GM21723 (cell line): Measurements from ENCODE around the gene NTSR2.

Experiments
- ATAC-seq: cut with Tn5 transposase; IDR thresholded peaks from one replicate; pipeline ENCODE4 v1.9.1; 2021; ENCODE audit warnings: mild to moderate bottlenecking, moderate library complexity; ENCODE audit not compliant: unreplicated experiment

Gene NTSR2

GRCh38 chr2:11658208-11659114, 11.5 kb downstream of the NTSR2 start:
- ATAC-seq: no peak

GRCh38 chr2:11657646-11658045, 12.3 kb downstream of the NTSR2 start:
- ATAC-seq: no peak

GRCh38 chr2:11657195-11657594, 12.8 kb downstream of the NTSR2 start:
- ATAC-seq: no peak

GRCh38 chr2:11656671-11657101, 13.3 kb downstream of the NTSR2 start:
- no peak for ATAC-seq

GRCh38 chr2:11656252-11656651, 13.7 kb downstream of the NTSR2 start:
- ATAC-seq: no peak

- ATAC-seq: no peak
Observed at GRCh38 chr2:11655495-11655894, 14.5 kb downstream of the NTSR2 start.

GRCh38 chr2:11652553-11652952, 17.4 kb downstream of the NTSR2 start:
- ATAC-seq: no peak

- ATAC-seq: no peak
Observed at GRCh38 chr2:11651856-11652548, 18.0 kb downstream of the NTSR2 start.

GRCh38 chr2:11649093-11649492, 20.9 kb downstream of the NTSR2 start:
- no peak for ATAC-seq

GRCh38 chr2:11647834-11648600, 22.0 kb downstream of the NTSR2 start:
- no peak for ATAC-seq

- no peak for ATAC-seq
Observed at GRCh38 chr2:11646530-11646929, 23.5 kb downstream of the NTSR2 start.

GRCh38 chr2:11644293-11644692, 25.7 kb downstream of the NTSR2 start:
- no peak for ATAC-seq

GRCh38 chr2:11642972-11643371, 27.0 kb downstream of the NTSR2 start:
- no peak for ATAC-seq

GRCh38 chr2:11640132-11640531, 29.9 kb downstream of the NTSR2 start:
- ATAC-seq: no peak

- ATAC-seq: no peak
Observed at GRCh38 chr2:11639503-11639902, 30.5 kb downstream of the NTSR2 start.

GRCh38 chr2:11637546-11637945, 32.4 kb downstream of the NTSR2 start:
- no peak for ATAC-seq

GRCh38 chr2:11636593-11637295, 33.3 kb downstream of the NTSR2 start:
- no peak for ATAC-seq

- no peak for ATAC-seq
Observed at GRCh38 chr2:11635141-11635540, 34.9 kb downstream of the NTSR2 start.

- no peak for ATAC-seq
Observed at GRCh38 chr2:11634584-11634983, 35.4 kb downstream of the NTSR2 start.

GRCh38 chr2:11633923-11634478, 36.0 kb downstream of the NTSR2 start:
- ATAC-seq: no peak
